NCI-H460 (cell line): ENCODE results near the gene SNX30. TPM values are rescaled to one million over a fixed set of nuclear protein-coding genes. Genes with fewer than 3 reads are reported as not detected.
A peak's percentile ranks its signal among the peaks of the same experiment; 100 is the strongest.

Experiments
- DNase-seq: peaks from one replicate; pipeline ENCODE4 v3.0.0-alpha.2; 2016; ENCODE audit warnings: low read depth; ENCODE audit errors: extremely low read depth
- total RNA-seq: library from RNA; depleted of rRNA; stranded (reverse); fragments of >200 nt; shearing (Covaris generic); gene quantifications from 2 replicates; pipeline ENCODE4 v1.2.3, GENCODE V29; 2014

SNX30 gene
- total RNA-seq, 1 experiment from 2014 or later: 8.2 TPM

DNA sequence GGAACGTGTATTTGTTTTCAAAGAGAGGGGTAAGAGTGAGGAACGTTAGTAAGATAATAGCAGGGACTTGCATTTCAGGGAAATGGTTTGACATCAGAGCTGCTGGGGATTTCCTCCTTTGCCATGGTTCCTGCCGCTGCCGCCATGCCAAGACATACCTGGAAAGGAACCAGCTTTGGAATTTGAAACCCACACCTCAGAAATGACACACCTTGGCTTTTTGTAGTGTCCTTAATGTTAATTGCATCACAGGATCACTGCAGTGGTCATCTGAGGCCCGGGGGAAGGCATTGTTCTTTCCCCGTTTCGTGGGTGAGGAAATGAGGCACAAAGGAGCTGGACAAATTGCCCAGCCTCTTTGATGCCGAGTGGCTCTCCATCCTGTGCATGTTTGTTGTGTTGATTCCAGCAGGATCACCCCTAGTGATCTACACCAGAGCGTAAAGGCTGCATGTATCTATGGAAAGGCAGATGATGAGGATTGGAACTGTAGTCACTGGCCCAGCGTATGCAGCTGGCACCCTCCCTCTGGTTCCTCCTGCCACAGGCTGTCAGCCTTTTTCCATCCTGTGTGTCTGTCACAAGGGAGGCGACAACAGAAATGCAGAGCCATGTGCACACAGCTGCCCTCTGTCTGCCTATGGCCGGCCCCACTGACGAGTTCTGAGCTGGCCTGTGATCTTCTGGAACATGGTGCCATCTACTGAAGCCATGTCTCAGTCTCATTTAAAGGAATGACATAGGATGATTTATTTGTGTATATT lies 102.4 kb downstream of the SNX30 start:
- no peak for DNase-seq

DNA sequence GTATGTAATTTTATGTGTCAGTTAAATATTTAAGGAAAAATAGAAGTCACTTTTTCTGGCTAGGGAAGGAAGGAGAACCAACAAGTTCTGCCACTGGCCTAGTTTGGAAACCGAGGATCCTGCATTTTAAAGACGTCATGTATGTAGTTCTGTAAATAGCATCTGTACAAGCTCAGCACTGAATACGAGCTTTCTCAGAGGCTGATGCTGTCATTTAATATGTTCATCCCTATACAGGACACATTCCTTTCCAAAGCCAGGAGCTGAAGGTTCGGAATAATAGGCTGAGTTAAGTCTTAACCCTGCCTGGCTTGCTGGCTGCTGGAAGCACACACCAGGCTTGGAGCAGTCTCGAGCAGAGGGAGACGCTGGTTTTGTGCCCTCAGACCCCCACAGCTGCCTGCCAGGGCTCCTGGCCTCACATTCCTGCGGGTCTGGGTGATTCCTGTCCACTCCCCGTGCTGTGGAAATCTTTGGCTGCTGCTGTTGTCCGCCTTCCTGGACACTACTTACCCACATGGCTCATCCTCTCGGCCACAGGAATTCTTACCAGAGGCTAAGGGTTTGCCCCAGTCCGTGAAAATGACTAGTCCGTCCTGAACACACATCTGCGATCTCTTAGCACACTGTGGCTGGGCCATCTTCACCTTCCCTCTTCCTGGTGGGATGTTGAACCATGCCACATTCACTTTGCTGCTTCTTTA lies 103.5 kb downstream of the SNX30 start:
- DNase-seq: no peak

DNA sequence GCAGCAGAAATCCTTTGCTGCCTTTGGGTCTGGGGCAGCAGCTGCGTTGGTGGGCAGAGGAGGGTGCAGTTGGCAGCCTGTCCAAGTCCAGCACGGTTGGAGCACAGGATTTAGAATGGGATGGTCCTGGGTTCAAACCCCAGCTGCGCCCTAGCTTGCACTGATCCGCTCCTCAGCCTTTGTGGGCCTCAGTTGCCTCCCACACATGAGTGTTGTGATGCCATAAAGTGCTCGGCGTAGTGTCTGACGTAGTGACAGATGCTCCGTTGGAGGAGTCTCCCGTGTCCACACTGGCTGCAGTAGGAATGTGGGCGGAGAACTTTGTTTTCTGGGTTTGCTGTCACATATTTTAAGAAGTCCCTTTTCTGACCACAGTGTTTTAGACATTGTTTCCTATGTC lies 104.1 kb downstream of the SNX30 start:
- DNase-seq: no peak

- DNase-seq: no peak
These were observed 105.6 kb downstream of the SNX30 start for GRCh38 chr9:112856200-112856599.

DNA sequence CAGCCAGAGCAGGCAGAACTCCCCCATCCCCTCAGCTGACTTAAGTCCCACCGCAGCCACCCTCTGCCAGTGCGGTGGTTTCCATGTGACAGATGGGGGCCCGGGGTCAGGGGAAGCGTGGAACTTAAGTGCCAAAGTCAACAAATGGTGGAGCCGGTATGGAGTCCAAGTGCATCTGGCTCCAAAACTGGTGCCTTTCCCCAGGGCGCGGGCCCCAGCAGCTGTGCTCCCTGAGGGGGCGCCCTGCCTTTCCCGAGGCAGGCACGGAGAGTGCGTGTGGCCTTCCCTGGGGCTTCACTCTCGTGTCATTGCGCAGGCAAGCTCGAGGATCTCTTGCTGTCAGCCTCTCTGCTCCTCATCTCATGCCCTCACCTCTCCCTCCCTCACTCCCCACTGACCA lies 106.3 kb downstream of the SNX30 start:
- DNase-seq: no peak

DNA sequence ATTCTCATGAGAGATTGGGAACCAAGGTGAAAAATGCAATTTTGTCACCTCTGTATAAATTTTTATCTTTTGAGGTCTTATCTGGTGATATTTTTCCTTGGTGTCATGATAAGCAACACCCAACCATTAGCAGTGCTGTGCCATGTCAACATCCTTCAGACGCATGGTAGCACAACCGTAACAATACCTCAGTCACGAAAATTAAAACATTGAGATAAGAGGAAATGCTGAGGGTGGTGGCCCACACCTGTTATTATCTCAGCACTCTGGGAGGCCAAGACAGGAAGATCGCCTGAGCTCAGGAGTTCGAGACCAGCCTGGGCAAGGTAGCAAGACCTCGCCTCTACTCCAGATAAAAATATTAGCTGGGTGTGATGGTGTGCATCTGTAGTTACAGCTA lies 107.4 kb downstream of the SNX30 start:
- DNase-seq: no peak

GRCh38 chr9:112858625-112859147 lies 108.1 kb downstream of the SNX30 start:
- DNase-seq: no peak

GRCh38 chr9:112860451-112860850 lies 109.9 kb downstream of the SNX30 start:
- no peak for DNase-seq

- no peak for DNase-seq
These were observed 110.6 kb downstream of the SNX30 start for GRCh38 chr9:112861155-112861554.

DNA sequence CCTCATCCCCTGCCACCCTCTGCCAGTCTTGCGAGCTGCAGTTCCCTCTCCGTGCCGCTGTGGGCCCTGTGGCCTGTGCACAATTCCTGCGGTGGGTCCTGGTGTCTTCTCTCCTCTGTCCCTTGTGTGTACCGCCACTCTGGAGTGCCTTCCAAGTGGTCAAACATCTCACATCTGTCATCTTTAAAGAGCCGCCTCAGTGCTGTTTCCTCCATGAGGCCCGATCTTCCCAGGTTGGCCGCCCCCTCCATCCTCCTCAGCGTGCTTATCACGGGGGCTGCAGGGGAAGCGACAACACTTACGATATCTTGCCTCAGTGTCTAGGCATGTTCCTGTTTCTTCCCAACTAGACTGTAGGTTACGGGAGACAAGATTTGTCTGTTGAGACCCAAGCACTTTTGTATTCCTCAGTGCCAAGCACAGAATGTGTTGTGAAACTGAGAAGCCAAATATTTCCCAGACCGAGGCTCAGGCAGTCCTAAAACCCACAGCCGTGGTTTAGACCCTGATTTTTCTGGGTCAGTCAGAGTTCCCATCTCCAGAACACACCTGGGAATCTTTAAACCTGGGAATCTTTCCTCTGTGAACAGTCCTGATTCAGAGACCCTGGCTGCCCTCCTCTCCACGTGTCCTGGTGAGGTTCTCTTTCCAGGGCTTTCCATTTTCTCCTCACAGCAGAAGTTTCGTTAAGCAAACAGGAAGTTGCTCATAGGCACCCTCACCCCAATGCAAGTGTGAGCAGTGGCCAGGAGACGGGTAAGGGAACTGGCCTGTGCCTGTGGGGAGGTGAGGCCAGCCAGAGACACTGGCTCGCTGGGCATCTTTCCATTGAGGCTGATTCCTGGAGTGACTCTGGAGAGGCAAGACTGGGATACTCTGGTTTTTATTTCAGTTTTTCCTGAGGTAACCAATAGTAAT lies 111.3 kb downstream of the SNX30 start:
- no peak for DNase-seq

- DNase-seq: no peak
These were observed 112.7 kb downstream of the SNX30 start for GRCh38 chr9:112863214-112863613.

- DNase-seq: no peak
These were observed 113.2 kb downstream of the SNX30 start for GRCh38 chr9:112863746-112864145.

GRCh38 chr9:112864403-112864802 lies 113.8 kb downstream of the SNX30 start:
- no peak for DNase-seq

- DNase-seq: no peak
These were observed 114.4 kb downstream of the SNX30 start for GRCh38 chr9:112864982-112865381.

GRCh38 chr9:112866662-112867274 lies 116.2 kb downstream of the SNX30 start:
- peak; percentile 15 for DNase-seq

- DNase-seq: peak; percentile 16
These were observed 116.9 kb downstream of the SNX30 start for GRCh38 chr9:112867275-112867991.

DNA sequence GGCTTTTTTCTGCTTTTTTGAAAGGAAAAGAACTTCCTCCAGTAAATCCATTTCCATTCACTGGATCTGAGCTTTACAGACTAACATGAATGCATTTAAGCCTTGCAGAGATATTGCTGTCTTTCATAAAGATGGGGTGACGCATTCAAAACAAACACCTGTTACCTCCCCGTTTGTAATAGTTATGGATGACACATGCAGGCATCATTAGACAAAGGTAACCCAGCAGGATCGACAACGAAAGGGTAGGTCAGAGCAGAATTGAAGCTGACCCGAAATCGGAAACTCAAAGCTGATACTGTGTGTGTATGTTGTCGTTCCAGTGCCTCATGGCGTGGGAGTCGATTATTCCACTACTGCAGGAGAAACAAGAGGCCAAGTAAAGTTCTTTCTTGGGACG lies 117.9 kb downstream of the SNX30 start:
- no peak for DNase-seq

- no peak for DNase-seq
These were observed 118.5 kb downstream of the SNX30 start for GRCh38 chr9:112869041-112869529.

- DNase-seq: no peak
These were observed 119.4 kb downstream of the SNX30 start for GRCh38 chr9:112869917-112870316.

- no peak for DNase-seq
These were observed 120.0 kb downstream of the SNX30 start for GRCh38 chr9:112870556-112870955.
